ENCODE data around the gene CUL9. TPM values are rescaled to one million over a fixed set of nuclear protein-coding genes. Genes with fewer than 3 reads are reported as not detected.

The CUL9 gene
- polyA plus RNA-seq, 1 donor from 2014 or later = 65.0 TPM

DNA sequence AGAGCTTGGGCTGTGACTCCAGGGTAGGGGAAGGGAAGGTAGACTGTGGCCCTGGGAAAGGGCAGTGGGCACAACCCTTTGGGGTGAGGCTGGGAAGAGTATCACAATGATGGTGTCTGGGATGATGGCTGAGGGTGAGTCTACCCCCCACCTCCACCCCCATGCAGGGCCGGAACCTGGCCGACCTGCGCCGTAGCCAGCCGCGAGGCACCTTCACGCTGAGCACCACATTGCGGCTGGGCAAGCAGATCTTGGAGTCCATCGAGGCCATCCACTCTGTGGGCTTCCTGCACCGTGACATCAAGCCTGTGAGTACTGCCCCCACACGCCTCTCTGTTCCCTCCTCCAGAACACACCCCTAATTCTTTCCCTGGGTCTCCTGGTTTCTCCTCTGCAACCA lies 71.4 kb downstream of the CUL9 start:
- Histone ChIP-seq H3K27ac (ENCODE audit: low read length) (no peak overlapping the region), H2AFZ (ENCODE audit: low read depth, low read length) (no peak overlapping the region), H4K20me1 (ENCODE audit: insufficient read depth) (no peaks in the 10 kb centered on the region), H3K9ac (ENCODE audit: low read length) (no peak overlapping the region), H3K4me2 (ENCODE audit: low read length) (no peak overlapping the region), H3K79me2 (replicated peaks; ENCODE audit: insufficient read depth, low read length) (peaks cover 7% of the 10 kb centered on the region), H3F3A (ENCODE audit: insufficient read depth, low read length, poor library complexity, severe bottlenecking) (no peaks in the 10 kb centered on the region), H3K27me3 (ENCODE audit: insufficient read depth, low read depth, low read length) (no peaks in the 10 kb centered on the region), H3K4me3 (ENCODE audit: low read length) (no peak overlapping the region), H3K9me3 (ENCODE audit: low read length) (no peaks in the 10 kb centered on the region), H3K9me2 (ENCODE audit: insufficient read depth, low read length) (no peaks in the 10 kb centered on the region), H3K36me3 (ENCODE audit: insufficient read depth, low read length) (peaks cover 13% of the 10 kb centered on the region)
- TF ChIP-seq POLR2AphosphoS5 (IDR thresholded peaks at IDR 0.05) = no peak
- no peak for TF ChIP-seq TAF1 (IDR thresholded peaks at IDR 0.05; ENCODE audit: low read depth)
- TF ChIP-seq, protein P1, sequence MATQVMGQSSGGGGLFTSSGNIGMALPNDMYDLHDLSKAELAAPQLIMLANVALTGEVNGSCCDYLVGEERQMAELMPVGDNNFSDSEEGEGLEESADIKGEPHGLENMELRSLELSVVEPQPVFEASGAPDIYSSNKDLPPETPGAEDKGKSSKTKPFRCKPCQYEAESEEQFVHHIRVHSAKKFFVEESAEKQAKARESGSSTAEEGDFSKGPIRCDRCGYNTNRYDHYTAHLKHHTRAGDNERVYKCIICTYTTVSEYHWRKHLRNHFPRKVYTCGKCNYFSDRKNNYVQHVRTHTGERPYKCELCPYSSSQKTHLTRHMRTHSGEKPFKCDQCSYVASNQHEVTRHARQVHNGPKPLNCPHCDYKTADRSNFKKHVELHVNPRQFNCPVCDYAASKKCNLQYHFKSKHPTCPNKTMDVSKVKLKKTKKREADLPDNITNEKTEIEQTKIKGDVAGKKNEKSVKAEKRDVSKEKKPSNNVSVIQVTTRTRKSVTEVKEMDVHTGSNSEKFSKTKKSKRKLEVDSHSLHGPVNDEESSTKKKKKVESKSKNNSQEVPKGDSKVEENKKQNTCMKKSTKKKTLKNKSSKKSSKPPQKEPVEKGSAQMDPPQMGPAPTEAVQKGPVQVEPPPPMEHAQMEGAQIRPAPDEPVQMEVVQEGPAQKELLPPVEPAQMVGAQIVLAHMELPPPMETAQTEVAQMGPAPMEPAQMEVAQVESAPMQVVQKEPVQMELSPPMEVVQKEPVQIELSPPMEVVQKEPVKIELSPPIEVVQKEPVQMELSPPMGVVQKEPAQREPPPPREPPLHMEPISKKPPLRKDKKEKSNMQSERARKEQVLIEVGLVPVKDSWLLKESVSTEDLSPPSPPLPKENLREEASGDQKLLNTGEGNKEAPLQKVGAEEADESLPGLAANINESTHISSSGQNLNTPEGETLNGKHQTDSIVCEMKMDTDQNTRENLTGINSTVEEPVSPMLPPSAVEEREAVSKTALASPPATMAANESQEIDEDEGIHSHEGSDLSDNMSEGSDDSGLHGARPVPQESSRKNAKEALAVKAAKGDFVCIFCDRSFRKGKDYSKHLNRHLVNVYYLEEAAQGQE (IDR thresholded peaks at IDR 0.05; ENCODE audit: borderline replicate concordance) = no peak
- TF ChIP-seq, protein P2, sequence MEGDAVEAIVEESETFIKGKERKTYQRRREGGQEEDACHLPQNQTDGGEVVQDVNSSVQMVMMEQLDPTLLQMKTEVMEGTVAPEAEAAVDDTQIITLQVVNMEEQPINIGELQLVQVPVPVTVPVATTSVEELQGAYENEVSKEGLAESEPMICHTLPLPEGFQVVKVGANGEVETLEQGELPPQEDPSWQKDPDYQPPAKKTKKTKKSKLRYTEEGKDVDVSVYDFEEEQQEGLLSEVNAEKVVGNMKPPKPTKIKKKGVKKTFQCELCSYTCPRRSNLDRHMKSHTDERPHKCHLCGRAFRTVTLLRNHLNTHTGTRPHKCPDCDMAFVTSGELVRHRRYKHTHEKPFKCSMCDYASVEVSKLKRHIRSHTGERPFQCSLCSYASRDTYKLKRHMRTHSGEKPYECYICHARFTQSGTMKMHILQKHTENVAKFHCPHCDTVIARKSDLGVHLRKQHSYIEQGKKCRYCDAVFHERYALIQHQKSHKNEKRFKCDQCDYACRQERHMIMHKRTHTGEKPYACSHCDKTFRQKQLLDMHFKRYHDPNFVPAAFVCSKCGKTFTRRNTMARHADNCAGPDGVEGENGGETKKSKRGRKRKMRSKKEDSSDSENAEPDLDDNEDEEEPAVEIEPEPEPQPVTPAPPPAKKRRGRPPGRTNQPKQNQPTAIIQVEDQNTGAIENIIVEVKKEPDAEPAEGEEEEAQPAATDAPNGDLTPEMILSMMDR (IDR thresholded peaks at IDR 0.05; ENCODE audit: poor library complexity, severe bottlenecking) = no peak

DNA sequence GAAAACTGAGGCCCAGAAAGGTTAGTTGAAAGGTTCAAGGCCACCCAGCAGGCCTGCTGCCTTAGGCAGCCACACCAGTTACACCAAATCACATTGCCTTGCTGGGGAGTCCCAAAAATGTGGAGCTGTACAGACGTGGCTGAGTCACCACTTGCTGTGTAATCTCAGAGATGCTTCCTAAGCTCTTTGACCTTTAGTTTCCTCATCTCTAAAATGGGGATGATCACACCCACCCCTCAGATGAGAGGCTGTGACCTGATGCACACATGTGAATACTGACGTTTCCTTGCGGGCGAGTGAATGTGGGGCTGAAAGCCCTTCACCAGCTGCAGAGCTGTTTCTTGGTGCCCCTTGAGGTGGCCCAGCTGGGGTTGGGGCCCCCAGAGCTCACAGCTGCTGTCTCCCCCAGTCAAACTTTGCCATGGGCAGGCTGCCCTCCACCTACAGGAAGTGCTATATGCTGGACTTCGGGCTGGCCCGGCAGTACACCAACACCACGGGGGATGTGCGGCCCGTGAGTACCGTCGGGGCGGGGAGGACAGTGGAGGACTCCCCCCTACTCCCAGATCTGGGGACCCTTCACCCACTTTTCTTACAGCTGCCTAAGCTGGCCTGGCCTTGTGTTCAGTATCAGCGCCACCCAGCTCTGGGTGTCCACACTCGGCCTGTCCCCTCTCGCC lies 72.3 kb downstream of the CUL9 start:
- Histone ChIP-seq H4K20me1 (ENCODE audit: insufficient read depth) (no peaks in the 10 kb centered on the region), H3K4me2 (ENCODE audit: low read length) (no peak overlapping the region), H3K9ac (ENCODE audit: low read length) (no peak overlapping the region), H3K79me2 (replicated peaks; ENCODE audit: insufficient read depth, low read length) (no peaks in the 10 kb centered on the region), H3K4me3 (ENCODE audit: low read length) (no peak overlapping the region), H3F3A (ENCODE audit: insufficient read depth, low read length, poor library complexity, severe bottlenecking) (no peaks in the 10 kb centered on the region), H3K9me3 (ENCODE audit: low read length) (no peaks in the 10 kb centered on the region), H3K36me3 (ENCODE audit: insufficient read depth, low read length) (peaks cover 13% of the 10 kb centered on the region), H3K9me2 (ENCODE audit: insufficient read depth, low read length) (no peaks in the 10 kb centered on the region), H3K27me3 (ENCODE audit: insufficient read depth, low read depth, low read length) (no peaks in the 10 kb centered on the region), H3K27ac (ENCODE audit: low read length) (no peak overlapping the region), H2AFZ (ENCODE audit: low read depth, low read length) (no peak overlapping the region)
- TF ChIP-seq MXI1 (conservative IDR thresholded peaks at IDR 0.05; ENCODE audit: poor library complexity, severe bottlenecking) (no peak), EZH2 (IDR thresholded peaks at IDR 0.05; ENCODE audit: borderline replicate concordance, insufficient read depth, low read length, poor library complexity, severe bottlenecking) (no peak), SMC3 (conservative IDR thresholded peaks at IDR 0.05; ENCODE audit: poor library complexity) (no peak), RAD21 (conservative IDR thresholded peaks at IDR 0.05) (no peak), EP300 (conservative IDR thresholded peaks at IDR 0.05; ENCODE audit: poor library complexity, severe bottlenecking) (no peak), TAF1 (IDR thresholded peaks at IDR 0.05; ENCODE audit: low read depth) (no peak), POLR2AphosphoS5 (IDR thresholded peaks at IDR 0.05) (no peak)
- TF ChIP-seq, protein P2 (IDR thresholded peaks at IDR 0.05; ENCODE audit: poor library complexity, severe bottlenecking) = no peak
- TF ChIP-seq, protein P1 (IDR thresholded peaks at IDR 0.05; ENCODE audit: borderline replicate concordance) = no peak
